HG03066 (cell line): ENCODE data around the gene C11orf54.
A peak's percentile ranks its signal among the peaks of the same experiment; 100 is the strongest.
"Not testable (repeated sequence)": the region's sequence is repeated elsewhere in the genome, so short reads cannot be mapped to it uniquely, and the experiment has no call there.

Experiments
- ATAC-seq: cut with Tn5 transposase; IDR thresholded peaks from one replicate; pipeline ENCODE4 v1.9.1; 2021; ENCODE audit warnings: low read depth; ENCODE audit not compliant: unreplicated experiment

The C11orf54 gene

DNA sequence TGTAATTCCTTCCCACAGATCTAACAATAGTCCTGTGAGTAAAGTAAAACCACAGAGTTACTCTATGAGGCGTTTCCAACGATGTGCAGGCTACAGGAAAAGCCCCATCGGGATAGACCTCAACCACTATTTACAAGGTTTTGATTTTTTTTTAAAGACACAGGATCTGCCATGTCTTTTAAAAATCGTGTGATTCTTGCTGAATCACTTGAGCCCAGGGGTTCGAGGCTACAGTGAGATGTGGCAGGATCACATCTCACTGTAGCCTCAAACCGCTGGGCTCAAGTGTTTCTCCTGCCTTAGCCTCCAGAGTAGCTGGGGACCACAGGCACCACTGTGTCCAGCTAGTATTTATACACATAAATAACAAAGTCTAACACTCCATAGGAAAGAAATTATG, 8.0 kb upstream of the C11orf54 start:
- no peak for ATAC-seq

DNA sequence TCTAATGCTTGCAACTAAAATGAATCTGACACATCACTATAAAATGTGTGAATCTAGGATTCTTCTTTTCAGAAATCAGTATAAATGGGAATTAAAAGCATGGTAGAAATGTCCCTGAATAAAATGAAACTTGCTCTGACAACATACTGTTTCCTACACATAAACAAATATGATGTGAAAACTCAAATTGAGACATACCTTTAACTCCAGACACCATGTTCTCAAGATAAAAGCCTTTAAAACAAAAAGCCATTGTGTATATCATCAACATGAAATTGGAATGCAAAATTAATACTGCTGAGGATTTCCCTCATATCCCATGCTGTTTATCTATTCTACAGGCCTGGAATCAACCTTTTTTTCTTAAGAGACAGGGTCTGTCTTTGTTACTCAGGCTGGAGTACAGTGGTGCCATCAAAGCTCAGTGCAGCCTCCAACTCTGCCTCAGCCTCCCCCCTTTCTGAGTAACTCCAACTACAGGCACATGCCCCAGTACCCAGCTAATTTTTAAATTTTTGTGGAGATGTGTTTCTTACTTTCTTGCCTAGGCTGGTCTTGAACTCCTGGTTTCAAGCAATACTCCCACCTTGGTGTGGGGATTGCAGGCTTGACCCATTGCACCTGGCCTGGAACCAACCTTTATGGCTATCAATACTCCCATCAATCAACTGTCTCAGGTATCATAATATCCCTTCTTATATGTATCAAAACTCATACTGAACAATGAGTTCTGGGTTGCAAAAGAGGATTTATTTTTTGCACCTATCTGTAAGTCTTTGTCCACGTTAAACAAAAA, 6.8 kb upstream of the C11orf54 start:
- ATAC-seq: no peak

DNA sequence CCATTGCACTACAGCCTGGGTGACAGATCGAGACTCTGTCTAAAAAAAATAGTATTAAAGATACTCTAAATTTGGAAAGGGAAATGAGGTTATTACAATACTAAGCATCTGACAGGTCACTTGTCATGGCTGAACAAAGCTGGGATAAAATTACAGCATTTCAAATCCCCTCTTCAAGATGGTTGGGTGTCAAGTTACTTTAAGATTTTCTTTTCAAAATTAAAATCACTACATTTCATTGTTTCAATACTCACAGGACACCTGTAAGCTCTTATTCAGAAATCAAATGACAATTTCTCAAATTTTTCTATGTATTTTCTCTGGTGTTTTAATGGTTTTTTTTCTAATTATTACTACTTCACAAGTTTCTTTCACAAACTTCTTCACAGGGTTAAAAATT, 5.8 kb upstream of the C11orf54 start:
- no peak for ATAC-seq

DNA sequence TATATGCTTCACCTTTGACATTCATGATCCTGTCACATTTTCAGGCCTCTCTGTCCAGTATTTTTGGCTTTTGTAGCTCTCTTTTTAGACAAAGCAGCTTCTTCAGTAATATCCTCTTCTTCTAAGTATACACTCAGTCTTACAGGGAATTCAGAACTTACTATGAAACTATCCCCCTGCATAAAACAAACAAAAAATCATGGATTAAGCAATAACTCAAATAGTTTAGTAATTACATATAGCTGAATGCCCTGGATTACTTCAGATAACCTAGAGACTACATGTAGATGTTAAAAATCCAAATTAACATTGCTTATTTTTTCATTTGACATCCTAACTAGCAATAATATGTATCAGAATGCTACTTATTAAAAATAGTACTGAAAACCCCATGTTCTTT, 5.3 kb upstream of the C11orf54 start:
- no peak for ATAC-seq

DNA sequence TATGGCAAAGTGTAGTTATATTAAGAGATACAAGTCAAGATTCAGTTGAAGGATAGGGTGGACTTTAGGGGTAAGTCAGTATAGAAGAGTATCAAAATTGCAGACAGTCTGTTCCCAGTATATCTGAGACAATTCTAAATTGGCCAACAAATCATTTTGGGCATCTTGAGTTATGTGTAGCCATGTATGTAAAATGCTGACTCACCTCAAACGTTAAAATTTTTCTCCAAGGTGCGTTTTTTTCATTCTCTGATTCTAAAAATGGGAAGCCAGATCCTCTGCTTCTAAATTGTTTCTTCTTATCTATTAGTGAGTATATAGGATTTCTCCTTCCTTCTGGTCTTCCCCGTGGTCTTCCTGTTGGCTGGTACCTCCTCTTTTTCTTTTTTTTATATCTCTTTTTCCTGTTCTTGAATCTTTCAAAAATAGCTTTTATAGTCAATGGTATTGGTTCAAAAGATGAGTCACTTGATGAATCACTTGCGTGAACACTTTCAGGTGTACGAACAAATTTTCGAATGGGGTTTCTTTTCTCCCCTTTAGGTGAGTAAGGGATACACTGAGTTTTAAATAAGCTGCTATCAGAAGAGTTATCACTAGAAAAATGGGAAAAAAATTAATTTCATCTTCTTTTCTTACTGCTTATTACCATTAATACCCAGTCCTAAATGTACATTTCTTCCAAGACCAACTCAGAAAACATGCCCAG, 3.4 kb upstream of the C11orf54 start:
- no peak for ATAC-seq

DNA sequence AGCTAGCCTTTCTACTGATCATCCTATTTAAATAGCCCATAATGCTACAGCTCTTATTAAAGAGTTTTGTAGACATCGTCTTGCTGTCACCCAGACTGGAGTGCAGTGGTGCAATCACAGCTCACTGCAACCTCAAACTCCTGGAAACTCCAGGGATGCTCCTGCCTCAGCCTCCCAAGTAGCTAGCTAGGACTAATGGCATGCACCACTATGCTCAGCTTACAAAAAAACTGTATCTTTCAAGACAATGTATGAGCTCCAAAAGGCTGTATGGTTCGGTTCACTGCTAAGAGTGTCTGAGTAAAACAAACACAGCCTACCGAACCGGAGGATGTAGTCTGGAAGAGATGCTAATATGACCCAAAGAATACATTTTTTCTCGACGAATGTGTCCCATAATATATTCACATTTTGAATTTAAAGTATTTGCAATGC, 2.8 kb upstream of the C11orf54 start:
- ATAC-seq: no peak

DNA sequence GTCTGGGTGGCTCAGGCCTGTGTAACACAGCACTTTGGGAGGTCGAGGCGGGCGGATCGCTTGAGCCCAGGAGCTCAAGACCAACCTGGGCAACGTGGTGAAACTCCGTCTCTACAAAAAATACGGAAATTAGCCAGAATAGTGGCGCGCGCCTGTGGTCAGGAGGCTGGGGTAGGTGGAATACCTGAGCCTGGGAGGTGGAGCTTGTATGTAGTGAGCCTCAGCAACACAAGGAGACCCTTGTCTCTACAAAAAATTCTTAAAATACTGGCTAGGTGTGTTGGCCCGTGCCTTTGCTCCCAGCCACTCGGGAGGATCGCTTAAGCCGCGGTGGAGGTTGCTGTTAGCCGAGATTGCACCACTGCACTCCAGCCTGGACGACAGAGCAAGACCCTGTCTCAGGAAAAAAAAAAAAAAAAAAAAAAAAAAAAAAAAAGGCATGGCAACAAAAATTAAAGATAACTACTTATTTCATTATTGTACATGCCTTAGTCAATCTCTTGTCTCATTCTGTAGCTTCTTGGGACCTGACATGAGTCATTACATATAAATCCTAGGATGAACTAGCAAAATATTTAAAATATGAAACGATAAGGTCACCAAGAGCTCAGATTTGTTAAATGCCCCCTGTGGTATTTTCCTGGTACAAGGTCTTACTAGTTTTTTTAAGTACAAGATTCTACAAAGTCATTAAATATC, 1.3 kb upstream of the C11orf54 start:
- ATAC-seq: no peak

DNA sequence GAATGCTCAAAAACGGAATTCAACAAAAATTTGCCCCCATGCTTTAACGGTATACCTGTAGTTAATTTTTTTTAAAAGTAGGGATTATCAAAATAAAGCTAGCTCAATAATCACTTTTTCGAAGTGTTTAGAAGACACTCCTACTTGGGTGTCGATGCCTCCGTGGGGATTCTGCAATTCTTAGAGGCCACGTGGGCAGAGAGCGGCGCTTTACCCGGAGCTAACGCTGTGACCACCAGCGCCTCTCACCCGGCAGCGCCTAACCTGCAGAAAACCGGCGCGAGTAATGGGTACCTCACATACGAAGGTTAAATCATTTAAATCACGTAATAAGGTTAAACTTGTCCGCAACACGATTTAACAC, 760 bp upstream of the C11orf54 start:
- ATAC-seq: peak; percentile 28

DNA sequence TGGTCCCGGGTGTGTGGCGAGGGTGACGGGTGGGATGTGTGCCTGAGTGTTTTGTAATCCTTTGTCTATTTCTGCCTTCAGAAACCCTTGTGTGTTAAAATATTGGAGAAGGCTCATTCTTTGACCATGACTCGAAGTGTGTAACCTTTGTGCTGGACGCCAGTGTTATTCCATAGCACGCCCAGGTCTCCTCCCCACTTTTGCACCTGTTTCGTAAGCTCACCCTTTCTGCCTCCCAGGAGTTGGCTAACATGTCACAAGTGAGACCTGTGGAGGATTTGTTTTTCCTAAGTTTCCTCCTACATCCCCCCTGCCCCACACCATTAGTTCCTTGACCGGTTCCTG, 382 bp downstream of the C11orf54 start:
- peak; percentile 10 for ATAC-seq

DNA sequence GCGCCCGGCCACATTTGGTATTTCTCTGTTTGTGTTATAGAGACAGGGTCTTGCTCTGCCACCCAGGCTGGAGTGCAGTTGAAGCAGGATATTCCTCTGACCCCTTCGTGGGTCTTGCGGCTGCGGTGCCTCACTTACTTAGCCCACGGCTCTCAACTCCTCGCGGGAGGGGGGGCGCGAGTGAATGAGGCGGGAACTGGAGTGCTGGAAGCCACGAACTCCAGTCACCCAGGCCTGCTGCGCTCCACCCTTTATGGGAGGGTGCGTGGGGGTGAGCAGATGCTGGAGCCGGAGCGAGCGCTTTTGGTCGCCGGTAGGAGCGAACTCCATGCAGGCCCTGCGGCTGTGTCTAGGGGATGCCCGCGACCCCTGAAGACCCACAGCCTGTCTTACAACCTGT, 1.8 kb downstream of the C11orf54 start:
- ATAC-seq: no peak

DNA sequence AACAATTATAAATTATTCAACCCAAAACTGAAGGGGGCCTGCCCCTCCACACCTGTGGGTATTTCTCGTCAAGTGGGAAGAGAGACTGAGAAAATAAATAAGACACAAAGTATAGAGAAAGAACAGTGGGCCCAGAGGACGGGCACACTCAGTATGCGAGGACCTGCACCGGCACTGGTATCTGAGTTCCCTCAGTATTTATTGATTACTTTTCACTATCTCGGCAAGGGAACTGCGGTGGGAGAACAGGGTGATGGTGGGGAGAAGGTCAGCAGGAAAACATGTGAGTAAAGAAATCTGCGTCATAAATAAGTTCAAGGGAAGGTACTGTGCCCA, 3.2 kb downstream of the C11orf54 start:
- no peak for ATAC-seq

DNA sequence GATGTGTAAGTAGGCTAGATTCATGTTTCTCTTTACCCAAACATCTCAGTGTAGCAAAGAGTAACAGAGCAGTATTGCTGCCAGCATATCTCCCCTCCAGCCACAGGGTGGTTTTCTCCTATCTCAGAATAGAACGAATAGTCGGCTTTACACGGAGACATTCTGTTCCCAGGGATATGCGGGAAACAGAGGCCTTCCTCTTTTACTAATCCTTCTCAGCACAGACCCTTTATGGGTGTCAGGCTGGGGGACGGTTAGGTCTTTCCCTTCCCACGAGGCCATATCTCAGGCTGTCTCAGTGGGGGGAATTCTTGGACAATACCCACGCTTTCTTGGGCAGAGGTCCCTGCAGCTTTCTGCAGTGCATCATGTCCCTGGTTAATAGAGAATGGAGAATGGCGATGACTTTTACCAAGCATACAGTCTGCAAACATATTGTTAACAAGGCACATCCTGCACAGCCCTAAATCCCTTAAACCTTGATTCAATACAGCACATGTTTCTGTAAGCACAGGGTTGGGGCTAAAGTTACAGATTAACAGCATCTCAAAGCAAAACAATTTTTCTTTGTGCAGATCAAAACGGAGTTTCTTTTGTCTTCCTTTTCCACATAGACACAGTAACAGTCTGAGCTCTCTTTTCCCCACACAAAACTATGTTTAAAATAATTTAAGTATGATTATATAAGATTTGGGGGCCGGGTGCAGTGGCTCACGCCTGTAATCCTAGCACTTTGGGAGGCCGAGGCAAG, 3.7 kb downstream of the C11orf54 start:
- not testable (repeated sequence) for ATAC-seq

DNA sequence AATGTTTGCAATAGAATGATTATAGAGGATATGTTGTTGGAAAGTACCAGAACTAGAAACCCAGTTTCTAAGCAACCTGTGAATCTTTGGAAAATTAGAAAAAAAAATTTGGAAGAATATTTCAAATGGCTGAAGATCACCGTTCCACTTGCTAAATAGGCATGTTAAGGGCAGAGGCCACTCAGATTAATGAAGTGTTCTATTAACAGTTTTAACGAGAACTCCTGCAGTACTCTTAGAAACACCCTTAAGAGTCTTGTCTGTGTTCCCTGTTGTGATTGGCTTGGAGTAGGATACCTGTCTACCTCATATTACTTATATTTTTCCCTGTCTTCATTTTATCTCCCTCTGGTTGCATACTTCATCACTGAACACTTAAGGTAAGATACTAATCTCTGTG, 4.6 kb downstream of the C11orf54 start:
- ATAC-seq: no peak

DNA sequence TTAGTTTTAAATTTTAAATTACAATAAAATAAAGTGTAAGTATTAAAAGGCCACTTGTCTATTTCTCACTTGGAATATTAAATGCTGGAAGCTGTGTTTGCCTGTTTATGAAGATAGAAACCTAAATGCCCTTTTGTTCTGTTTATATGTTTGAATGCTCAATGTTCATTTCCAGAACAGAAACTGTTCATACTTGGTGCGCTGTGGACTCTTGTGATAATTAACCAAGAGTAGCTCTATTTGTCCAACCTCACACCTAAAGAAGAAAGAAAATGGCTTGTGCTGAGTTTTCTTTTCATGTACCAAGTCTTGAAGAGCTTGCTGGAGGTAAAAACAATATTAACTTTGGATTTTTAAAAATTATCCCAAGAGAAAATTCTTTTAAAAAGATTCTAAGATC, 5.7 kb downstream of the C11orf54 start:
- peak; percentile 85 for ATAC-seq

DNA sequence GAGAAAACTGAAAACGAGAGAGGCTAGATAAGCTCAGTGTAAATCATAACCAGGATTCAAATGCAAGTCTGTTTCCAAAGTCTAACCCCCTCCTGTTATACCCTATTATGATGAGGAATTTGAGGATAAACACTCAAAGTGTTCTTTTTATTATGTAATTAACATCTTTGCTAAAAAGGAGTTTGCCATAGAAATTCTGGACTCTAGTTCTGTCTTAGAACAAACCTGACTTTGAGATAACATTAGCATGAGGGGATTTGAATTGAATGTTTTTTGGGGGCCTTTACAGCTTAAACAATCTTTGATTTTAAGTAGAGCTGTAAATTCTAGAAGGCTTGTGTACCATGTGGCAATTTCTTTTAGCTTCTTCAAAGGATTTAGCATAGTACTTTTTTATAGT, 9.5 kb downstream of the C11orf54 start:
- no peak for ATAC-seq

DNA sequence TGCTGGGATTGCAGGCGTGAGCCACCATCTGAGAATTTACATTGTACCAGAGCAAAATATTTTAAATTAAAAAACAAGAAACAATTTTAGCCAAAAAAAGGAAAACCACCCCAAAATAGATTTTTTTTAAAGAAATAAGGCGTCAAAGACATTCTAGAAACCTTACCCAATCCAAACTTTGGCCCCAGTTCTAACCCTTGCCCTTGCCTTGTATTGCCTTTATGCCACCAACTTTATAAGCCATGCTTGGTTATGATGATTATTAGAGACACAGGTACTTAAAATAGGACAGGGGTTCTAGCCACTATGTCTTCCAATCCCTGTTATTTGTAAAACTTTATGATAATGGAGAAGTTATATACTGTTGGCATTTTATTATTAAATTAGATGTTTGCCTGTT, 11.8 kb downstream of the C11orf54 start:
- no peak for ATAC-seq

DNA sequence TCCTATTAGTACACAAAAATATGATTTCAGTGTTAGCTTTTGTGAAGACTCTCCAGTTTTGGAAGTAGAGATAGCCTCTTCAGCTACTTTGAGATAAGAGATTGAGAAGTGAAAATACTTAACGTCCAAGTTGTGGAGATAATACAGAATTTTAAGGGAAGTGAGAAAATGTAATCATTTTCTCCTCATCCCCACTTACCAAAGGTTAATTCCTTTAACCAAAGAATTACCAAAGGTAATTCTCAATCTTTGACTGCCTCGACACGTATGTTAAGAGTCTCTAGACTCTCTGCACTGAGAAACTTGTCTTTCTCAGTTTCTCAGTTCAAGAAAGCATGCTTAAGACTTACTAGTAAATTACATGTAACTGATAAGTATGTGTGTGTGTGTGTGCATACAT, 15.3 kb downstream of the C11orf54 start:
- ATAC-seq: no peak

DNA sequence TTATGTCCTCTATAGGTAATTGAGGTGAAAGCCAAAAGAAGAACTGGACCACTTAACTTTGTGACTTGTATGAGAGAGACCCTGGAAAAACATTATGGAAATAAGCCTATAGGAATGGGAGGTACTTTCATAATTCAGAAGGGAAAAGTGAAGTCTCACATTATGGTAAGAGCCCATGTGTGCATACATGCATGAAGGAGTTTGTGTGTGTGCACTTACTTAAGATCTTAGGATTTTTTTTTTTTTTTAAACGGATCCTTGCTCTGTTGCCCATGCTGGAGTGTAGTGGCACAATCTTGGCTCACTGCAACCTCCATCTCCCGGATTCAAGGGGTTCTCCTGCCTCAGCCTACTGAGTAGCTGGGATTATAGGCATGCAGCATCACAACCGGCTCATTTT, 15.8 kb downstream of the C11orf54 start:
- ATAC-seq: no peak

DNA sequence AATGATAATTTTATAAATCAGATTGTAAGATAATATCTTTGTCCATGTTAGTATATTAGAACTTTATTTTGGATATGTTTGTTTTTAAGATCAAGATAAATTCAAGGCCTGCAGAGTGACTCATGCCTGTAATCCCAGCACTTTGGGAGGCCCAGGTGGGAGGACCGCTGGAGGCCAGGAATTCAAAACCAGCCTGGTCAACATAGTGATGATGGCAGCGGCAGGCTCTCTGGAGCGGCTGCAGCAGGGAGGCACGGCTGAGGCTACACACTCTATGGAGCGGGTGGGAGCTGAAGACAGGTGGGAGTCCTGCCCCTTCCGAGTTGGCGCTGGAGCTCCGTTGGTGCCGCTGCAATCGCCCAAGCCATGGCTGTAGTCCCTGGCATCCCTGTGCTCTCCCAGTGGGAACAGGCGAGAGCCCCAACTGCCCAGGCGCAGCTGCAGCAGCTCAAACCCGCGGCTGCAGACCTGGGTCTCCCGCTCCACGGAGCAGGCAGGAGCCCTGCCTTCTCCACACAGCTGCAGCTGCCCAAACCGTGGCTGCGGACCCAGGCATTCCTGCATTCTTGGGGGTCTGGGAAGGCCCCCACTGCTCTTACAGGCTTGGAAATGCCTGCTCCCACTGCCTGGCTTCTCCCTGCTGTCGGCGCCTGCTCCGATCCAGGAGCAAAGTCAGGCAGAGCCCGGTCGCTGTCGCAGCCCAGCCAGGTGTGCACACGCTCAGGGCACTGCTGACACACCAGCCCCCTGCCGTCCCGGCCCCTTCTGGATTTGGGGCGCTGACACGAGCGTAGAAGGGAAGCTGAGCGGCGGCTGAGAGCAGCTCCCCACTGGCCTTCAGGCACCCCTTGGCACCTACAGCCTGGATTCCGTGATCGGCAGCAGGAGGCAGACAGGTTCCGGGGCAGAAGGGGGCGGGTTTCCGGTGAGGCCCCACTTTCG, 16.7 kb downstream of the C11orf54 start:
- no peak for ATAC-seq

DNA sequence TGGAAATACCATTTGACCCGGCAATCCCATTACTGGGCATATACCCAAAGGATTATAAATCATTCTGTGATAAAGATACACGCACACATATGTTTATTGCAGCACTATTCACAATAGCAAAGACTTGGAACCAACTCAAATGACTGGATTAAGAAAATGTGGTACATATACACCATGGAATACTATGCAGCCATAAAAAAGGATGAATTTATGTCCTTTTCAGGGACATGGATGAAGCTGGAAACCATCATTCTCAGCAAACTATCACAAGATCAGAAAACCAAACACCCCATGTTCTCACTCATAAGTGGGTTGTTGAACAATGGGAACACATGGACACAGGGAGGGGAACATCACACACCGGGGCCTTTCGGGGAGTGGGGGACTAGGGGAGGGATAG, 17.7 kb downstream of the C11orf54 start:
- ATAC-seq: not testable (repeated sequence)
